Lower leg skin (tissue), 4 donors: ENCODE results near the gene VANGL2. TPM values are rescaled to one million over a fixed set of nuclear protein-coding genes. Genes with fewer than 3 reads are reported as not detected.

ENCODE experiments used
- DNase-seq, 2 donors: peaks; one replicate each; pipeline ENCODE4 v3.0.0-alpha.2; 2019; ENCODE audit warnings: low spot score in 2 of 2
- H3K4me3 ChIP-seq: fragments of 200-600 bp; sonication (generic); 2 replicates; pipeline ENCODE4 v1.5.1; 2017; ENCODE audit warnings: mild to moderate bottlenecking, low read depth; ENCODE audit not compliant: poor library complexity, severe bottlenecking
- CTCF ChIP-seq, 3 donors: fragments of 450-650 bp; IDR thresholded peaks; one replicate each; pipeline ENCODE4 v1.5.1; 2016; ENCODE audit warnings: antibody characterized with exemption in 3 of 3, mild to moderate bottlenecking in 3 of 3, moderate library complexity in 2 of 3
- POLR2A ChIP-seq, 2 donors: fragments of 450-650 bp; IDR thresholded peaks; one replicate each; pipeline ENCODE4 v1.6.1; 2016 to 2017; ENCODE audit warnings: antibody characterized with exemption in 2 of 2, mild to moderate bottlenecking in 1 of 2, moderate library complexity in 1 of 2
- WGBS, 2 donors: methylation state at CpG; one replicate each; pipeline ENCODE4 v1.1.5; 2018; 5-methylcytosine and 5-hydroxymethylcytosine counted together
- intact Hi-C: fragments of 100-400 bp; cut with DNase I; formaldehyde crosslinking; loops from one replicate; pipeline ENCODE4 v1.15.0; 2023; ENCODE audit warnings: low total_unique reads
- total RNA-seq, 4 donors: library from RNA; depleted of rRNA; stranded (reverse); fragments of >200 nt; gene quantifications; one replicate each; pipeline ENCODE4 v1.1.0, GENCODE V29; 2016

Gene VANGL2
- total RNA-seq, 4 donors from 2014 or later, result 18.7 to 27.3 (median 24.4) TPM

DNA sequence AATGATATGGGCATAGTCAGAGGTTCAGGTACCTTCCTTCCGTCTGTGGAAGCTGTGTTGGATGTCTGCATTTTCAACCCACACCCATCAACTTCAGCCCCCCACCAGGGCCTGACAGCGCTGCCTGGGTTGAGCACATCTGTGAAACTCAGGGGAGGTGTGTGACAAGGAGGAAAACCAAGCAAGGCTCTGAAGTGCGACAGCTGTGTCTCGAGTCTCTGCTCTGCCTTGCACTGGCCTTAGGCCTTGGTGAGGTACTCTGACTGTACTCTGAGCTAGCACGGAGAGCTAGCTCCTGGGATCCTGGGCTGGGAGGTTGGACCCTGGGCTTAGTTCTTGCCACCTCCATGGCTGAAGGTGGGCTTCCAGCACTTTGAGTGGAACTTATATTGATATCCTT lies 9.1 kb downstream of the VANGL2 start:
- TF ChIP-seq POLR2A (IDR thresholded peaks at IDR 0.05) (no peak), CTCF (IDR thresholded peaks at IDR 0.05) (no peak)
- no peak overlapping the region for H3K4me3 ChIP-seq
- DNase-seq, result no peak
- intact Hi-C loops, result no loop called here
- WGBS, 2 donors, result 57 to 64% methylated on average over 5 of the region's 5 CpGs

DNA sequence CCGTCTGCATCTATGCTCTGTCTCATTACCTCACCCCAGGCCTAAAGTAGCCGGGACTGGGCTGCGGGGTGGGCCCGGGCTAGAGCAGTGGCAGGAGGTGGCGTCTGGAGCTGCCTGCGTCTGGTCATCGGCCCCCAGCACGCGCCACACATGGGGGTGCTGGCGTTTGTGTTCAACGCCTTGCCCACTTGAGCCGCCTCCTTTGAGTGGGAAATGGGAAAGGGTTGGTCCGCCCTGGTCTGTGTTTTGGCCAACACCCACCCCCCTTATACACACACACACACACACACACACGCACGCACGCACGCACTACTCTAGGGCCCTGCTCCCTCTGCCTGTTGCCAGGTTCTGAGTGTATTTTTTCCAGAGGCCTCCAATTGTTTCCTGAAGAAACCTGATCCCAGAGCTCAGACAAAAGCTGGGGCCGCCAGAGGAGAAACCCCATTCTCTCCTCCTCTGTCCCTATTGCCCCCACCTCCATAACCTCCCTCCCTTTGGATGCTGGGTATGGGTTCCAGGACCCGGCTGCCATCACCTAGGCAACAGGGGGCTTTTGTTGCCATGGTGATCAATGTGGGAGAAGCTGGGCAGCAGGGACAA lies 10.1 kb downstream of the VANGL2 start:
- no peak for DNase-seq
- intact Hi-C loops, result no loop called here
- TF ChIP-seq CTCF (IDR thresholded peaks at IDR 0.05) (no peak), POLR2A (IDR thresholded peaks at IDR 0.05) (no peak)
- WGBS, 2 donors, result 44 to 60% methylated on average over 19 of the region's 19 CpGs
- no peak overlapping the region for H3K4me3 ChIP-seq

GRCh38 chr1:160411271-160412027 lies 11.1 kb downstream of the VANGL2 start:
- TF ChIP-seq POLR2A (IDR thresholded peaks at IDR 0.05), result no peak
- intact Hi-C loops, result no loop called here
- 47 to 50% methylated on average over 6 of the region's 6 CpGs for WGBS, 2 donors
- no peak overlapping the region for H3K4me3 ChIP-seq
- no peak for DNase-seq

GRCh38 chr1:160412028-160412362 lies 11.6 kb downstream of the VANGL2 start:
- H3K4me3 ChIP-seq, result no peak overlapping the region
- TF ChIP-seq CTCF (IDR thresholded peaks at IDR 0.05) (no peak), POLR2A (IDR thresholded peaks at IDR 0.05) (no peak)
- intact Hi-C loops, result no loop called here
- DNase-seq, result no peak
- WGBS, 2 donors, result 77 to 88% methylated on average over 3 of the region's 3 CpGs

DNA sequence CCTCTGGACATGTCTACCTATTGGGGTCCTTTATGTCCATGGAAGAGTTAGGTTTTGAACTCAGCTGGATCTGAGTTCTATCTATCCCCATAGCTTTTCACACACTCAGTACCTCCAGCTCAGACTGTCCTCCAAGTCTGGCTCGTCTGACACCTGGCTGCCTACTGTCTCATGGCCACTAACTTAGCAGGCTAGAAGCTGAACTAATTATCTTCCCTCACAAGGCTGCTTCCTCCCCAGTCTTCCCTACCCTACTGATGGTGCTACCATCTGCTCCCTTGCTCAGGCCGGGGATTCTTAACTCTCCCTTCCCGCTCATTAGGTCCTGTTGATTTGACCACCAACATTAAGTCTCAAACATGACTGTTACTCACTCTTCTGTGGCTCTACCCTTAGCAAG lies 13.4 kb downstream of the VANGL2 start:
- no peak for DNase-seq
- TF ChIP-seq POLR2A (IDR thresholded peaks at IDR 0.05) (no peak), CTCF (IDR thresholded peaks at IDR 0.05) (no peak)
- intact Hi-C loops, result no loop called here

DNA sequence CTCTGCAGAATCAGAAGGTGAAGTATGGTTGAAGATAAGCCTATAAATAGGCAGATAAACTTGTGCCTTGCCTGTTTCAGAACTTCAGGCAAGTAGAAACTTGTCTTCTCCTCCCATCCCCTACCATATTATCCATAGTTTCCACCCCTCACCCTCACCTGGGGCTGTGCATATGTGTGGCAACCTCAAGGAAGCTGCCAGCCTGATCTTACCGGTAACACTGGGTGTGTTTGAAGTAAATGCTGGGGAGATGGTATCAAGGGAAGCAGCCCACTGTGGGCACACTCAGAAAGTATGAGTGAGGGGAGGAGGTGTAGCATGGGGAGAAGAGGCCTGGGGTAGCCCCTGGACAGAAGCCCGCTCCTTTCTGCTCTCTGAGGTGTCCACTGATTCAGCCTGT lies 14.5 kb downstream of the VANGL2 start:
- intact Hi-C loops, result no loop called here
- H3K4me3 ChIP-seq, result no peak overlapping the region
- DNase-seq, result peak; percentile 58 to 60
- WGBS, 2 donors, result 53 to 67% methylated on average over 2 of the region's 2 CpGs
- no peak for TF ChIP-seq CTCF (IDR thresholded peaks at IDR 0.05)
- TF ChIP-seq POLR2A (IDR thresholded peaks at IDR 0.05), result no peak

More for the DNA sequence above, 13.4 kb downstream of the VANGL2 start:
- H3K4me3 ChIP-seq, result no peak overlapping the region
- WGBS, 2 donors, result 79 to 82% methylated on average over 3 of the region's 3 CpGs
